ENCODE results near the gene BEND5. TPM values are rescaled to one million over a fixed set of nuclear protein-coding genes. Genes with fewer than 3 reads are reported as not detected.

BEND5 gene
- total RNA-seq, 2 donors from 2014 or later = 4.9 to 5.2 TPM

GRCh38 chr1:48749068-48749467, 27.6 kb downstream of the BEND5 start:
- whole genome bisulfite sequencing = 74% methylated on average over 7 of the region's 7 CpGs
- no peak overlapping the region for H3K27ac ChIP-seq
- no peaks in the 10 kb centered on the region for H3K27me3 ChIP-seq (replicated peaks; ENCODE audit: insufficient read depth)
- H3K9me3 ChIP-seq = no peaks in the 10 kb centered on the region
- DNase-seq (ENCODE audit: low spot score) = no peak
- H3K36me3 ChIP-seq = no peaks in the 10 kb centered on the region
- no peak for TF ChIP-seq POLR2AphosphoS5 (IDR thresholded peaks at IDR 0.05)
- no peak for TF ChIP-seq POLR2A (IDR thresholded peaks at IDR 0.05)
- TF ChIP-seq, protein P1, sequence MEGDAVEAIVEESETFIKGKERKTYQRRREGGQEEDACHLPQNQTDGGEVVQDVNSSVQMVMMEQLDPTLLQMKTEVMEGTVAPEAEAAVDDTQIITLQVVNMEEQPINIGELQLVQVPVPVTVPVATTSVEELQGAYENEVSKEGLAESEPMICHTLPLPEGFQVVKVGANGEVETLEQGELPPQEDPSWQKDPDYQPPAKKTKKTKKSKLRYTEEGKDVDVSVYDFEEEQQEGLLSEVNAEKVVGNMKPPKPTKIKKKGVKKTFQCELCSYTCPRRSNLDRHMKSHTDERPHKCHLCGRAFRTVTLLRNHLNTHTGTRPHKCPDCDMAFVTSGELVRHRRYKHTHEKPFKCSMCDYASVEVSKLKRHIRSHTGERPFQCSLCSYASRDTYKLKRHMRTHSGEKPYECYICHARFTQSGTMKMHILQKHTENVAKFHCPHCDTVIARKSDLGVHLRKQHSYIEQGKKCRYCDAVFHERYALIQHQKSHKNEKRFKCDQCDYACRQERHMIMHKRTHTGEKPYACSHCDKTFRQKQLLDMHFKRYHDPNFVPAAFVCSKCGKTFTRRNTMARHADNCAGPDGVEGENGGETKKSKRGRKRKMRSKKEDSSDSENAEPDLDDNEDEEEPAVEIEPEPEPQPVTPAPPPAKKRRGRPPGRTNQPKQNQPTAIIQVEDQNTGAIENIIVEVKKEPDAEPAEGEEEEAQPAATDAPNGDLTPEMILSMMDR (IDR thresholded peaks at IDR 0.05) = no peak
- intact Hi-C loops (cut with DNase I) = no loop called here
- H3K4me3 ChIP-seq = no peak overlapping the region
- no peaks in the 10 kb centered on the region for H3K4me1 ChIP-seq (replicated peaks)

DNA sequence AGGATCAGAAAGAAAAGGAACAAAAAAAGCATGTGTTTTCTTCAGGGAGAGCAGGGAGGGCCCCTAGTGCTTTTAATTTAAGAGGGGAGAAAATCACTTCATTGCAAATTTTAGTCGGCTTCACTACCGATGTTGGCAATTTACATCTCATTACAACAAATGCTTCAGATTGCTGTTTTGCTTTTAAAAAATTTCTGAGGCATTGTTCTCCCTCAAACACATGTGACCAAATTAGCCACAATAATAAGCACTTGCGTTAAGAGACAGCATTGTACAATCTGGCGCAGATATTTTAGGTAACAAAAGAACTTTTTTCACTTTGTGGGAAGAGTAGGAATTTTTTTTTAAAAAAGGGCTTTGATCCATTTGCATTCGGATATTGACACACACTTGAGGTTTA, 29.8 kb downstream of the BEND5 start:
- Histone ChIP-seq H3K27me3 (replicated peaks; ENCODE audit: insufficient read depth) (no peaks in the 10 kb centered on the region), H3K27ac (no peak overlapping the region), H3K4me1 (replicated peaks) (no peaks in the 10 kb centered on the region), H3K4me3 (no peak overlapping the region), H3K36me3 (no peaks in the 10 kb centered on the region), H3K9me3 (no peaks in the 10 kb centered on the region)
- TF ChIP-seq POLR2A (IDR thresholded peaks at IDR 0.05) (no peak), POLR2AphosphoS5 (IDR thresholded peaks at IDR 0.05) (no peak)
- TF ChIP-seq, protein P1 (IDR thresholded peaks at IDR 0.05) = no peak
- intact Hi-C loops (cut with DNase I) = no loop called here
- DNase-seq (ENCODE audit: low spot score) = no peak
- 84% methylated on average over 5 of the region's 5 CpGs for WGBS

- intact Hi-C loops (cut with DNase I) = no loop called here
Observed at GRCh38 chr1:48744032-48744431, 32.7 kb downstream of the BEND5 start.

GRCh38 chr1:48743480-48743879, 33.2 kb downstream of the BEND5 start:
- Histone ChIP-seq H3K27ac (no peak overlapping the region), H3K4me3 (no peak overlapping the region), H3K27me3 (replicated peaks; ENCODE audit: insufficient read depth) (no peaks in the 10 kb centered on the region), H3K4me1 (replicated peaks) (no peaks in the 10 kb centered on the region), H3K9me3 (no peaks in the 10 kb centered on the region), H3K36me3 (no peaks in the 10 kb centered on the region)
- DNase-seq (ENCODE audit: low spot score) = no peak
- TF ChIP-seq POLR2AphosphoS5 (IDR thresholded peaks at IDR 0.05) (no peak), POLR2A (IDR thresholded peaks at IDR 0.05) (no peak)
- TF ChIP-seq, protein P1 (IDR thresholded peaks at IDR 0.05) = no peak
- intact Hi-C loops (cut with DNase I) = no loop called here

More at GRCh38 chr1:48744032-48744431, 32.7 kb downstream of the BEND5 start:
- Histone ChIP-seq H3K27ac (no peak overlapping the region), H3K4me1 (replicated peaks) (no peaks in the 10 kb centered on the region), H3K9me3 (no peaks in the 10 kb centered on the region), H3K4me3 (no peak overlapping the region), H3K27me3 (replicated peaks; ENCODE audit: insufficient read depth) (no peaks in the 10 kb centered on the region), H3K36me3 (no peaks in the 10 kb centered on the region)
- no peak for DNase-seq (ENCODE audit: low spot score)
- TF ChIP-seq POLR2A (IDR thresholded peaks at IDR 0.05) = no peak
- no peak for TF ChIP-seq POLR2AphosphoS5 (IDR thresholded peaks at IDR 0.05)
- TF ChIP-seq, protein P1 (IDR thresholded peaks at IDR 0.05) = no peak
- WGBS = 81% methylated on average over 2 of the region's 2 CpGs

DNA sequence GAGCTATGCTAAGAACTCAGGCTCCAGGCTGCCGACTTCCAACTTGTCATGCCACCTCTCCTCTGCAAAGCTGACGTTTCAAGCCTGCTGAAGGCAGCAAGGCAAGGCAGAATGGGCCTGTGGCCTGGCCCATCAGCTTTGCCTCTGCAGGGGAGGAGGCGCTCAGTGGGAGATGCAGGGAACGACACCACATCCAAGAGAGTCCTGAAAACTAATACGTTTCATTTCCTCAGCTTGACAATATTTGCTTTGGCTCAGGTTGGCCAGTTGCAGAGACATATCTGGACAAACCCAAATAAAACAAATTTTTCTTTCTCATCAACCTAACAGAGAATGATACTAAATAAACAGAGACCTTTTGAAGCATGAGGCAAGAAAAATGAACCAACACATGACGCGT, 35.3 kb downstream of the BEND5 start:
- TF ChIP-seq POLR2A (IDR thresholded peaks at IDR 0.05) = no peak
- TF ChIP-seq, protein P1 (IDR thresholded peaks at IDR 0.05) = no peak
- TF ChIP-seq POLR2AphosphoS5 (IDR thresholded peaks at IDR 0.05) = peak; percentile 45
- DNase-seq (ENCODE audit: low spot score) = peak; percentile 28
- intact Hi-C loops (cut with DNase I) = no loop called here
- Histone ChIP-seq H3K27ac (peak overlapping the region in 1 of 2 donors; percentile 10), H3K36me3 (no peaks in the 10 kb centered on the region), H3K4me3 (no peak overlapping the region), H3K9me3 (no peaks in the 10 kb centered on the region), H3K27me3 (replicated peaks; ENCODE audit: insufficient read depth) (no peaks in the 10 kb centered on the region), H3K4me1 (replicated peaks) (no peaks in the 10 kb centered on the region)
- WGBS = 40% methylated on average over 7 of the region's 7 CpGs

All from prostate gland (tissue), 2 donors.